ENCODE data around the gene TEDC1. TPM values are rescaled to one million over a fixed set of nuclear protein-coding genes. Genes with fewer than 3 reads are reported as not detected.

TEDC1 gene
- total RNA-seq, 5 donors from 2014 or later (not counting 1 experiment from before 2014, with no cell fraction given) = 32.8 to 186 (median 37.5) TPM

DNA sequence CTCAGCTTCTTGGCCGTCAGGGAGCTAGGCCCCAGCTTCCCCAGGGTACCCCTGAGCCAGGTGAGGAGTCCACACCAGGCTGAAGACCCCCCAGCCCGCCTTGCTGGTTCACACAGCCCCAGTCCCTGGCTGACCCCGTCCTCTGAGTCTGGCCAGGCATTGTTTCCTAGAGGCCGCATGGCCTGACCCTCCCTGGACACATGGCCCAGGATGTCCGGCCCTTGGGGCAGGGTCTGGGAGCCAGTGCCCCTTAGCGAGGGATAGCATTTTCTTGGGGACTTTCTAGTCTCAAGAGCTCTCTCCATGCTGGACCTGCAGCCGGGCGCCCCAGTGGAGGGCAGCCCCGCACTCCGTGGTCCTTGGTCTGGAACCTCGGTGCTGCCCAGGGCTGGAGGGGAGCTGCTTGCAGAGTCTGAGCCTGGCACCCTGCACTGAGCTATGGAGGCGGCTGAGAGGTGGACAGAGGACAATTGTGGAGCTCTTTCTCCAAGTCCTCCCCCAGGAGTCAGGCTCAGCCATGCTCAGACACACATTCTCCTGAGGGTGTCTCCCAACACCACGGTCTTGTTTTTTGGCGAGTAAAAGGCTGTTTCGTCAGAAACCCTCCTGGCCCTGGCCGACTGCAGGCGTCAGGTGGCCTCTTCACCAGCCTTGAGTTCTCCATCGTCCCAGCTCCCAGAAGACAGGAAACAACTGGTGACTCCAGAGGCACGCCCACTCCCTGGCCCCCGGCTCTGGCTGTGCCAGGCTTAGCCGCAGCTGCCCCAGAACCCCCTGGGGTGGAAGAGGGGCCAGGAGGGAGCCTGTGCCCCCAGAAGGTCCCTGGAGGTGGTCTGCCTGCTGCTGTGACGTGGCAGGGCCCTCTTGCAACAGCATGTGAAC lies 34.1 kb upstream of the TEDC1 start:
- H3K4me1 Mint-ChIP-seq = no peaks in the 10 kb centered on the region
- H3K36me3 ChIP-seq (ENCODE audit: control insufficient read depth in 2 of 2, extremely low read depth in 1 of 2, insufficient read depth in 1 of 2, low read length in 1 of 2) = peaks cover 32 to 34% of the 10 kb centered on the region in 2 donors
- peaks cover 16% of the 10 kb centered on the region for H3K36me3 Mint-ChIP-seq
- ATAC-seq (replicated peaks in 1 of 4) (peak in 1 of 4 experiments; percentile 29), DNase-seq (no peak)
- no peaks in the 10 kb centered on the region for H3K4me1 ChIP-seq (ENCODE audit: control insufficient read depth in 1 of 2, extremely low read depth in 1 of 2, insufficient read depth in 2 of 2, low read length in 2 of 2)
- H3K4me3 ChIP-seq (ENCODE audit: control insufficient read depth in 1 of 2, extremely low read depth in 1 of 2, low read length in 1 of 2) = no peak overlapping the region
- no peak overlapping the region for H3K4me3 Mint-ChIP-seq
- ChIA-PET CTCF (no interaction called here), POLR2A (no interaction called here)
- 97% methylated on average over 20 of the region's 22 CpGs for WGBS (ENCODE audit: insufficient coverage)
- no peak overlapping the region for H3K27ac Mint-ChIP-seq
- H3K27me3 ChIP-seq (replicated peaks in 1 of 2; ENCODE audit: control insufficient read depth in 2 of 2, extremely low read depth in 1 of 2, insufficient read depth in 2 of 2, low read length in 1 of 2) = no peaks in the 10 kb centered on the region
- H3K27me3 Mint-ChIP-seq = no peaks in the 10 kb centered on the region
- no peaks in the 10 kb centered on the region for H3K9me3 ChIP-seq
- H3K27ac ChIP-seq (ENCODE audit: low read length) = no peak overlapping the region
- no peaks in the 10 kb centered on the region for H3K9me3 Mint-ChIP-seq

DNA sequence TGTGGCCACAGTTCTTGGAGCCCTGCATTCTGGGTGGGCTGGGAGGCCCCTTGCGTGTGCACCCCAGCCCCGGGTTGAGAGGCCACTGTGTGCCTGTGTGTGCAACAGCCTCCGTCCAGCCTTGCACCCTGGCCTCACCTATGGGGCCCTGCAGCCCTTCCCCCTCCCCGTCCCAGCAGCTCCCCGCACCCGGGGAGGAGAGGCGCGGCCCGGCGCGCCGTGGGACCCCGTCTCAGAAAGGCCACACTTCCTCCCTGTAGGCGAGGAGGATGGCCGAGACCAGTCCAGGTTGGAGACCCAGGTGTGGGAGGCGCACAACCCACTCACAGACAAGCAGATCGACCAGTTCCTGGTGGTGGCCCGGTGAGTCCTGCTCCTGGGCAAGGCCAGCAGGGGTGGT lies 33.0 kb upstream of the TEDC1 start:
- ChIA-PET POLR2A (no interaction called here), CTCF (no interaction called here)
- Histone ChIP-seq H3K4me1 (ENCODE audit: control insufficient read depth in 1 of 2, extremely low read depth in 1 of 2, insufficient read depth in 2 of 2, low read length in 2 of 2) (no peaks in the 10 kb centered on the region), H3K9me3 (no peaks in the 10 kb centered on the region), H3K27ac (ENCODE audit: low read length) (no peak overlapping the region), H3K27me3 (replicated peaks in 1 of 2; ENCODE audit: control insufficient read depth in 2 of 2, extremely low read depth in 1 of 2, insufficient read depth in 2 of 2, low read length in 1 of 2) (no peaks in the 10 kb centered on the region), H3K36me3 (ENCODE audit: control insufficient read depth in 2 of 2, extremely low read depth in 1 of 2, insufficient read depth in 1 of 2, low read length in 1 of 2) (peaks cover 34 to 39% of the 10 kb centered on the region in 2 donors), H3K4me3 (ENCODE audit: control insufficient read depth in 1 of 2, extremely low read depth in 1 of 2, low read length in 1 of 2) (no peak overlapping the region)
- Mint-ChIP-seq H3K27me3 (no peaks in the 10 kb centered on the region), H3K9me3 (no peaks in the 10 kb centered on the region), H3K27ac (no peak overlapping the region), H3K4me3 (no peak overlapping the region), H3K4me1 (no peaks in the 10 kb centered on the region), H3K36me3 (peaks cover 12% of the 10 kb centered on the region)
- ATAC-seq (replicated peaks in 1 of 4) (no peak), DNase-seq (no peak)
- WGBS (ENCODE audit: insufficient coverage) = 91% methylated on average over 8 of the region's 18 CpGs

DNA sequence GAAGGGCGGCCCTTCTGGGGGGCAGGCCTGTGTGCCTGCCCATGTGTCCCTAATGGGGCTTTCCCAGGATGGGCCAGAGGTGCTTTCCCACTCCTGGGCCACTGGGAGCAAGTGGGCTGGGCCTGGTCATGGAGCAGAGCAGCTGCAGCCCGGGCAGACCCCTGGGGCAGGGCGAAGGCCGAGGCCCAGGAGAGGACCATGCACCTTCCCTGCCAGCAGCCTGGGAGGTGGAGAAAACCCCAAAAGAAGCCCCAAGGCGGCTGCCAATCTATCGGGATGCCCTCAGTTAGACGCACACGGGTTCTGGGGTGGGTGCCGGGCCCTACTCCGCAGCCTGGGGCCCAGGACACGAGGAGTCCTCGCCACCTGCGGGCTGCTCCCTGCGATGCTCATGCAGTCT lies 32.5 kb upstream of the TEDC1 start:
- Mint-ChIP-seq H3K4me3 (no peak overlapping the region), H3K36me3 (peaks cover 12% of the 10 kb centered on the region), H3K9me3 (no peaks in the 10 kb centered on the region), H3K27me3 (no peaks in the 10 kb centered on the region), H3K4me1 (no peaks in the 10 kb centered on the region), H3K27ac (no peak overlapping the region)
- 93% methylated on average over 8 of the region's 14 CpGs for WGBS (ENCODE audit: insufficient coverage)
- Histone ChIP-seq H3K4me3 (ENCODE audit: control insufficient read depth in 1 of 2, extremely low read depth in 1 of 2, low read length in 1 of 2) (no peak overlapping the region), H3K27me3 (replicated peaks in 1 of 2; ENCODE audit: control insufficient read depth in 2 of 2, extremely low read depth in 1 of 2, insufficient read depth in 2 of 2, low read length in 1 of 2) (no peaks in the 10 kb centered on the region), H3K36me3 (ENCODE audit: control insufficient read depth in 2 of 2, extremely low read depth in 1 of 2, insufficient read depth in 1 of 2, low read length in 1 of 2) (peaks cover 40% of the 10 kb centered on the region in 2 donors), H3K9me3 (no peaks in the 10 kb centered on the region), H3K4me1 (ENCODE audit: control insufficient read depth in 1 of 2, extremely low read depth in 1 of 2, insufficient read depth in 2 of 2, low read length in 2 of 2) (no peaks in the 10 kb centered on the region), H3K27ac (ENCODE audit: low read length) (no peak overlapping the region)
- ChIA-PET CTCF (no interaction called here), POLR2A (no interaction called here)
- no peak for DNase-seq
- ATAC-seq (replicated peaks in 1 of 4) = no peak

DNA sequence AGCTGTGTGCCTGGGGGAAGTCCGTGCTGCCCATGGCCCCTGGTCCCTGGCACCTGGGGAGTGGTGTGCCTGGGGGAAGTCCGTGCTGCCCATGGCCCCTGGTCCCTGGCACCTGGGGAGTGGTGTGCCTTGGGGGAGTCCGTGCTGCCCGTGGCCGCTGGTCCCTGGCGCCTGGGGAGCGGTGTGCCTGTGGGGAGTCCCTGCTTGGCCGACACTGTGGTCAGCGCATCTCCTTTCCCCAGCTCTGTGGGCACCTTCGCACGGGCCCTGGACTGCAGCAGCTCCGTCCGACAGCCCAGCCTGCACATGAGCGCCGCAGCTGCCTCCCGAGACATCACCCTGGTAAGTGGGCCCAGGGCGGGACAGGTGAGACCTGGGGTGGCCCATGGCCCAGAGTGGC lies 30.9 kb upstream of the TEDC1 start:
- no peak overlapping the region for H3K4me3 ChIP-seq (ENCODE audit: control insufficient read depth in 1 of 2, extremely low read depth in 1 of 2, low read length in 1 of 2)
- H3K4me1 Mint-ChIP-seq = no peaks in the 10 kb centered on the region
- no peaks in the 10 kb centered on the region for H3K4me1 ChIP-seq (ENCODE audit: control insufficient read depth in 1 of 2, extremely low read depth in 1 of 2, insufficient read depth in 2 of 2, low read length in 2 of 2)
- no peaks in the 10 kb centered on the region for H3K9me3 Mint-ChIP-seq
- CTCF ChIA-PET = no interaction called here
- H3K27ac ChIP-seq (ENCODE audit: low read length) = no peak overlapping the region
- no peak for ATAC-seq (replicated peaks in 1 of 4)
- no peak overlapping the region for H3K27ac Mint-ChIP-seq
- 97% methylated on average over 16 of the region's 17 CpGs for WGBS (ENCODE audit: insufficient coverage)
- no peaks in the 10 kb centered on the region for H3K27me3 Mint-ChIP-seq
- H3K36me3 Mint-ChIP-seq = peaks cover 12% of the 10 kb centered on the region
- no peak overlapping the region for H3K4me3 Mint-ChIP-seq
- no peaks in the 10 kb centered on the region for H3K27me3 ChIP-seq (replicated peaks in 1 of 2; ENCODE audit: control insufficient read depth in 2 of 2, extremely low read depth in 1 of 2, insufficient read depth in 2 of 2, low read length in 1 of 2)
- H3K9me3 ChIP-seq = no peaks in the 10 kb centered on the region
- POLR2A ChIA-PET = no interaction called here
- DNase-seq = no peak
- H3K36me3 ChIP-seq (ENCODE audit: control insufficient read depth in 2 of 2, extremely low read depth in 1 of 2, insufficient read depth in 1 of 2, low read length in 1 of 2) = peaks cover 44 to 48% of the 10 kb centered on the region in 2 donors

DNA sequence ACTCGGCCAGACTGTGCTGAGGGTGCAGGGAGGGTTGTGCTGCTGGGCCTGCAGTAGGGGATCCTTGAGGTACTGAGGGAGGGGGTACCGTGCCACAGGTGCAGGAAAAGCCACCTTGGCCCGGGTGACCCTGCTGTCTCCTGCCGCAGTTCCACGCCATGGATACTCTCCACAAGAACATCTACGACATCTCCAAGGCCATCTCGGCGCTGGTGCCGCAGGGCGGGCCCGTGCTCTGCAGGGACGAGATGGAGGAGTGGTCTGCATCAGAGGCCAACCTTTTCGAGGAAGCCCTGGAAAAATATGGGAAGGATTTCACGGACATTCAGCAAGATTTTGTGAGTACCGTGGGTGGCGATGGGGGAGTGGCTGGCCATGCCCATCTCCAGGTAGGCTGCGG lies 30.4 kb upstream of the TEDC1 start:
- Mint-ChIP-seq H3K9me3 (no peaks in the 10 kb centered on the region), H3K4me1 (no peaks in the 10 kb centered on the region), H3K4me3 (no peak overlapping the region), H3K36me3 (peaks cover 8% of the 10 kb centered on the region), H3K27ac (no peak overlapping the region), H3K27me3 (no peaks in the 10 kb centered on the region)
- DNase-seq (no peak), ATAC-seq (replicated peaks in 1 of 4) (no peak)
- Histone ChIP-seq H3K4me1 (ENCODE audit: control insufficient read depth in 1 of 2, extremely low read depth in 1 of 2, insufficient read depth in 2 of 2, low read length in 2 of 2) (no peaks in the 10 kb centered on the region), H3K4me3 (ENCODE audit: control insufficient read depth in 1 of 2, extremely low read depth in 1 of 2, low read length in 1 of 2) (no peak overlapping the region), H3K27ac (ENCODE audit: low read length) (no peak overlapping the region), H3K36me3 (ENCODE audit: control insufficient read depth in 2 of 2, extremely low read depth in 1 of 2, insufficient read depth in 1 of 2, low read length in 1 of 2) (peaks cover 45% of the 10 kb centered on the region in 2 donors), H3K9me3 (no peaks in the 10 kb centered on the region), H3K27me3 (replicated peaks in 1 of 2; ENCODE audit: control insufficient read depth in 2 of 2, extremely low read depth in 1 of 2, insufficient read depth in 2 of 2, low read length in 1 of 2) (no peaks in the 10 kb centered on the region)
- CTCF ChIA-PET = no interaction called here
- WGBS (ENCODE audit: insufficient coverage) = 96% methylated on average over 11 of the region's 17 CpGs
- POLR2A ChIA-PET = no interaction called here

DNA sequence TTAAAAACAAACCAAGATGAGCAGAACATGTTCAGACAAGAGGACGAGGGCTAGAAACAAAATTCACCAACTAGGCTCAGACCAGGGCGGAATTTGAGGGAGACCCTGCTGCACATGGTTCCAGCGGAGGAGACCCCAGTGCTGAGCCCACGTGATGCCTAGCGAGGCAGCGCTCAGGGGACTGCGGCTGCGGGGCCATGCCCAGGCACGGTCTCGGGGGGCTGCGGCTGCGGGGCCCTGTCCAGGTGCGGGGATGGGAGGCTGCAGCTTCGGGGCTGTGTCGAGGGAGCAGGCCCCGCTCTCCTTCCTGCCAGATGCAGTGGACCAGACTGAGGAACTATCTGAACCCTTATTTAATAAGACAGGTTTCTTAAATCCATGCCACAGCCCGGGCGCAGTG lies 29.1 kb upstream of the TEDC1 start:
- 97% methylated on average over 16 of the region's 18 CpGs for WGBS (ENCODE audit: insufficient coverage)
- peaks cover 6% of the 10 kb centered on the region for H3K36me3 Mint-ChIP-seq
- ChIA-PET CTCF (no interaction called here), POLR2A (no interaction called here)
- Histone ChIP-seq H3K4me3 (ENCODE audit: control insufficient read depth in 1 of 2, extremely low read depth in 1 of 2, low read length in 1 of 2) (no peak overlapping the region), H3K4me1 (ENCODE audit: control insufficient read depth in 1 of 2, extremely low read depth in 1 of 2, insufficient read depth in 2 of 2, low read length in 2 of 2) (no peaks in the 10 kb centered on the region), H3K36me3 (ENCODE audit: control insufficient read depth in 2 of 2, extremely low read depth in 1 of 2, insufficient read depth in 1 of 2, low read length in 1 of 2) (peaks cover 41 to 44% of the 10 kb centered on the region in 2 donors), H3K9me3 (no peaks in the 10 kb centered on the region), H3K27me3 (replicated peaks in 1 of 2; ENCODE audit: control insufficient read depth in 2 of 2, extremely low read depth in 1 of 2, insufficient read depth in 2 of 2, low read length in 1 of 2) (no peaks in the 10 kb centered on the region), H3K27ac (ENCODE audit: low read length) (no peak overlapping the region)
- no peak for DNase-seq
- H3K4me3 Mint-ChIP-seq = no peak overlapping the region
- ATAC-seq (replicated peaks in 1 of 4) = no peak
- no peak overlapping the region for H3K27ac Mint-ChIP-seq
- no peaks in the 10 kb centered on the region for H3K4me1 Mint-ChIP-seq
- H3K9me3 Mint-ChIP-seq = no peaks in the 10 kb centered on the region
- no peaks in the 10 kb centered on the region for H3K27me3 Mint-ChIP-seq
